DOHH2 (cell line): ENCODE data around the gene SH2D7.

Experiments
- H3F3A ChIP-seq: fragments of 200-600 bp; sonication (generic), shearing (Covaris generic); 2 replicates; pipeline ENCODE4 v1.6.0; 2016; ENCODE audit warnings: antibody characterized with exemption, mild to moderate bottlenecking; ENCODE audit not compliant: control insufficient read depth, insufficient read depth
- H3K27ac ChIP-seq: fragments of 200-600 bp; sonication (generic); 2 replicates; pipeline ENCODE4 v1.5.1; 2014; ENCODE audit warnings: low read depth, mild to moderate bottlenecking, low read length, moderate library complexity
- H3K27me3 ChIP-seq: fragments of 200-600 bp; sonication (generic); 2 replicates; pipeline ENCODE4 v1.6.1; 2014; ENCODE audit warnings: mild to moderate bottlenecking, low read length, mixed read lengths; ENCODE audit not compliant: control insufficient read depth
- H3K36me3 ChIP-seq: fragments of 200-600 bp; sonication (generic); 2 replicates; pipeline ENCODE4 v1.6.1; 2014; ENCODE audit warnings: mild to moderate bottlenecking, low read length, moderate library complexity, mixed read lengths; ENCODE audit not compliant: control insufficient read depth
- H3K4me1 ChIP-seq: fragments of 200-600 bp; sonication (generic); 2 replicates; pipeline ENCODE4 v1.6.1; 2014; ENCODE audit warnings: mild to moderate bottlenecking, low read length, mixed read lengths; ENCODE audit not compliant: control insufficient read depth
- H3K4me2 ChIP-seq: fragments of 200-600 bp; sonication (generic); 2 replicates; pipeline ENCODE4 v1.6.0; 2014; ENCODE audit warnings: mild to moderate bottlenecking, low read length, moderate library complexity
- H3K4me3 ChIP-seq: fragments of 200-600 bp; sonication (generic); 2 replicates; pipeline ENCODE4 v1.5.1; 2014; ENCODE audit warnings: mild to moderate bottlenecking, low read length, mixed read lengths
- H3K79me2 ChIP-seq: fragments of 200-600 bp; sonication (generic); 2 replicates; pipeline ENCODE4 v1.6.1; 2014; ENCODE audit warnings: mild to moderate bottlenecking, low read length, mixed read lengths; ENCODE audit not compliant: control insufficient read depth
- H3K9me2 ChIP-seq: fragments of 200-600 bp; sonication (generic); replicated peaks from 2 replicates; pipeline ENCODE4 v1.6.1; 2014; ENCODE audit warnings: mild to moderate bottlenecking, low read length, mixed read lengths; ENCODE audit not compliant: control insufficient read depth
- H3K9me3 ChIP-seq: fragments of 200-600 bp; sonication (generic); 2 replicates; pipeline ENCODE4 v1.6.1; 2014; ENCODE audit warnings: antibody characterized with exemption, low read length, mixed read lengths; ENCODE audit not compliant: control insufficient read depth, insufficient read depth
- H4K20me1 ChIP-seq: fragments of 200-600 bp; sonication (generic); 2 replicates; pipeline ENCODE4 v1.6.0; 2014; ENCODE audit warnings: low read depth, mild to moderate bottlenecking, antibody characterized with exemption, low read length, moderate library complexity; ENCODE audit not compliant: control insufficient read depth, insufficient read depth
- CTCF ChIP-seq: fragments of 200-600 bp; sonication (generic); IDR thresholded peaks from one replicate; pipeline ENCODE4 v1.5.1; 2014; ENCODE audit warnings: antibody characterized with exemption, mild to moderate bottlenecking, low read depth, low read length; ENCODE audit not compliant: poor library complexity, severe bottlenecking
- EZH2phosphoT487 ChIP-seq: fragments of 200-600 bp; sonication (generic); IDR thresholded peaks from 2 replicates; pipeline ENCODE4 v1.6.1; 2017; ENCODE audit warnings: borderline replicate concordance, mild to moderate bottlenecking, antibody characterized with exemption, low read length, moderate library complexity, mixed read lengths

The SH2D7 gene

GRCh38 chr15:78080088-78080460, 12.3 kb upstream of the SH2D7 start:
- no peaks in the 10 kb centered on the region for H3K36me3 ChIP-seq
- no peaks in the 10 kb centered on the region for H3K27me3 ChIP-seq
- no peak overlapping the region for H3K4me2 ChIP-seq
- H3K4me3 ChIP-seq = no peak overlapping the region
- H3K4me1 ChIP-seq = peaks cover 28% of the 10 kb centered on the region
- TF ChIP-seq CTCF (no peak), EZH2phosphoT487 (no peak)
- H3K79me2 ChIP-seq = peaks cover 20% of the 10 kb centered on the region
- no peaks in the 10 kb centered on the region for H3F3A ChIP-seq
- H3K9me2 ChIP-seq = no peaks in the 10 kb centered on the region
- no peaks in the 10 kb centered on the region for H4K20me1 ChIP-seq
- H3K9me3 ChIP-seq = no peaks in the 10 kb centered on the region
- H3K27ac ChIP-seq = no peak overlapping the region

- Histone ChIP-seq H4K20me1 (no peaks in the 10 kb centered on the region), H3K79me2 (peaks cover under 1% of the 10 kb centered on the region; the same call in 1 of the 2 replicates), H3K27me3 (no peaks in the 10 kb centered on the region), H3K27ac (no peak overlapping the region), H3K9me3 (no peaks in the 10 kb centered on the region), H3K4me1 (peaks cover 13% of the 10 kb centered on the region), H3K9me2 (no peaks in the 10 kb centered on the region), H3K4me2 (no peak overlapping the region), H3K36me3 (no peaks in the 10 kb centered on the region), H3F3A (no peaks in the 10 kb centered on the region), H3K4me3 (no peak overlapping the region)
- no peak for TF ChIP-seq EZH2phosphoT487
- TF ChIP-seq CTCF = no peak
Observed at GRCh38 chr15:78082106-78082742, 10.1 kb upstream of the SH2D7 start.

- Histone ChIP-seq H3F3A (no peaks in the 10 kb centered on the region), H3K27me3 (0 out of 2 replicates have a peak, but pooled peaks cover under 1% of the 10 kb centered on the region), H3K4me2 (no peak overlapping the region), H4K20me1 (no peaks in the 10 kb centered on the region), H3K27ac (no peak overlapping the region), H3K36me3 (no peaks in the 10 kb centered on the region), H3K79me2 (no peaks in the 10 kb centered on the region), H3K9me2 (no peaks in the 10 kb centered on the region), H3K4me1 (peaks cover 12% of the 10 kb centered on the region), H3K9me3 (no peaks in the 10 kb centered on the region), H3K4me3 (no peak overlapping the region)
- no peak for TF ChIP-seq EZH2phosphoT487
- no peak for TF ChIP-seq CTCF
Observed at GRCh38 chr15:78082743-78083110, 9.6 kb upstream of the SH2D7 start.
